Vagina (tissue), 2 donors: Measurements from ENCODE around the gene RTBDN. TPM values are rescaled to one million over a fixed set of nuclear protein-coding genes. Genes with fewer than 3 reads are reported as not detected.

ENCODE experiments used
- DNase-seq, 2 donors: peaks; one replicate each; pipeline ENCODE4 v3.0.0-alpha.2; 2017; ENCODE audit errors: extremely low spot score in 2 of 2
- H3K27ac ChIP-seq: fragments of 200-600 bp; sonication (generic); one replicate; pipeline ENCODE4 v1.5.1; 2019
- H3K27me3 ChIP-seq: fragments of 200-600 bp; sonication (generic); one replicate; pipeline ENCODE4 v1.5.1; 2019
- H3K36me3 ChIP-seq, 2 donors: fragments of 200-600 bp; sonication (generic); one replicate each; pipeline ENCODE4 v1.5.1; 2017 to 2019
- H3K4me1 ChIP-seq: fragments of 200-600 bp; sonication (generic); one replicate; pipeline ENCODE4 v1.5.1; 2019
- H3K4me3 ChIP-seq, 2 donors: fragments of 200-600 bp; sonication (generic); 1 replicate in 1 of 2; 2 replicates in 1 of 2; pipeline ENCODE4 v1.5.1; 2016 to 2019
- H3K9me3 ChIP-seq: fragments of 200-600 bp; sonication (generic); one replicate; pipeline ENCODE4 v1.5.1; 2019
- POLR2A ChIP-seq, 2 donors: fragments of 450-650 bp; IDR thresholded peaks; one replicate each; pipeline ENCODE4 v1.6.1; 2017; ENCODE audit warnings: antibody characterized with exemption in 2 of 2, mild to moderate bottlenecking in 2 of 2, moderate library complexity in 2 of 2
- POLR2AphosphoS5 ChIP-seq, 2 donors: sonication (generic); formaldehyde crosslinking; IDR thresholded peaks; one replicate each; pipeline ENCODE4 v1.9.0; 2017; ENCODE audit warnings: antibody characterized with exemption in 2 of 2, mild to moderate bottlenecking in 2 of 2, low read depth in 1 of 2; ENCODE audit not compliant: insufficient read depth in 1 of 2
- intact Hi-C: fragments of 100-400 bp; cut with DNase I; formaldehyde crosslinking; loops from one replicate; pipeline ENCODE4 v1.15.1; 2023
- total RNA-seq: library from RNA; depleted of rRNA; stranded (reverse); fragments of >200 nt; gene quantifications from one replicate; pipeline ENCODE4 v1.2.3, GENCODE V29; 2016
- TF ChIP-seq, protein P1 (sequence below), 3 experiments: fragments of 450-650 bp in 2 of 3; fragments of 200-600 bp in 1 of 3; sonication (generic) in 1 of 3; IDR thresholded peaks; one replicate each; pipeline ENCODE4 v1.5.1; 2017 to 2019; ENCODE audit warnings: antibody characterized with exemption in 3 of 3, mild to moderate bottlenecking in 2 of 3, moderate library complexity in 2 of 3

Gene RTBDN
- total RNA-seq, 1 donor from 2014 or later: 8.8 TPM

DNA sequence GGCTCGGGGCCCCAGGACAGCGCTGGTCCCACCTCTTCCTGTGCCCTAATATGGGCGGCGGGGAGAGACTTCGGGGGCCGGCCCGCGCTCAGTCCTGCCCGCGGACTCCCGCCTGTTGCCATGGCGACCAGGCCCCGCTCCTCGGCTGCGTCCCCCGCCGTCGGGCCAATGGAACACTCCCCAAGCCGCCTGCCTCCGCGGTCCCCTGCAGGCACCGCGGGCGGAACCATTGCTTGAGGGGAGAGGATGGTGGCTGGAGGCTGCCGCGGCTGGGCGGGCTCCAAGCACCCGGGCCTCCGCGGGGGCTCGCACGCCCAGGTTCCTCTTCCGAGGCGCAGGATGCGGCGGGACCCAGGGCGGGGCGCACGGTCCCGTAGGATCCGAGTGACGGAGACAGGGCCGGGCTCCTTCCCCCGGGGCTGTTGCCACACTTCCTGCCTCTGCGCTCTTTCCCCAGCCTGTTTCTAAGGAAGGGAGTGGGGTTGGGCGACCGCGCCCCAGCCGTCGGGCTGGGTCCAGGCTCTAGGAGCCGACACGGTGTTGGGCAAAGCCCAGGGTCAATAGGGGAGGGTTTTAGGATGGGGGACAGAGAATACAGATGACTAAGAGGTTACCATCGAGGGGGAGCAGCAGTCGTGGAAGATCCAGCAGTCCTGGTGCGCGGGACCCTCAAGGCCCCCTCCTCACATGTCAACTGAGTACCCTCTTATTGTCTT, 44.3 kb downstream of the RTBDN start:
- H3K27me3 ChIP-seq: no peaks in the 10 kb centered on the region
- DNase-seq: peak in 1 of 2 donors; percentile 98
- no peaks in the 10 kb centered on the region for H3K9me3 ChIP-seq
- no peaks in the 10 kb centered on the region for H3K36me3 ChIP-seq
- TF ChIP-seq POLR2AphosphoS5 (IDR thresholded peaks at IDR 0.05; ENCODE audit: insufficient read depth in 1 of 2, low read depth in 1 of 2): peak; percentile 90 to 99
- TF ChIP-seq, protein P1, sequence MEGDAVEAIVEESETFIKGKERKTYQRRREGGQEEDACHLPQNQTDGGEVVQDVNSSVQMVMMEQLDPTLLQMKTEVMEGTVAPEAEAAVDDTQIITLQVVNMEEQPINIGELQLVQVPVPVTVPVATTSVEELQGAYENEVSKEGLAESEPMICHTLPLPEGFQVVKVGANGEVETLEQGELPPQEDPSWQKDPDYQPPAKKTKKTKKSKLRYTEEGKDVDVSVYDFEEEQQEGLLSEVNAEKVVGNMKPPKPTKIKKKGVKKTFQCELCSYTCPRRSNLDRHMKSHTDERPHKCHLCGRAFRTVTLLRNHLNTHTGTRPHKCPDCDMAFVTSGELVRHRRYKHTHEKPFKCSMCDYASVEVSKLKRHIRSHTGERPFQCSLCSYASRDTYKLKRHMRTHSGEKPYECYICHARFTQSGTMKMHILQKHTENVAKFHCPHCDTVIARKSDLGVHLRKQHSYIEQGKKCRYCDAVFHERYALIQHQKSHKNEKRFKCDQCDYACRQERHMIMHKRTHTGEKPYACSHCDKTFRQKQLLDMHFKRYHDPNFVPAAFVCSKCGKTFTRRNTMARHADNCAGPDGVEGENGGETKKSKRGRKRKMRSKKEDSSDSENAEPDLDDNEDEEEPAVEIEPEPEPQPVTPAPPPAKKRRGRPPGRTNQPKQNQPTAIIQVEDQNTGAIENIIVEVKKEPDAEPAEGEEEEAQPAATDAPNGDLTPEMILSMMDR (IDR thresholded peaks at IDR 0.05): no peak
- peak in 1 of 2 donors; percentile 96 for TF ChIP-seq POLR2A (IDR thresholded peaks at IDR 0.05)
- peaks cover 55% of the 10 kb centered on the region for H3K4me1 ChIP-seq
- H3K27ac ChIP-seq: peak overlapping the region; percentile 97
- H3K4me3 ChIP-seq: peak overlapping the region; percentile 85 to 96
- intact Hi-C loops: no loop called here

DNA sequence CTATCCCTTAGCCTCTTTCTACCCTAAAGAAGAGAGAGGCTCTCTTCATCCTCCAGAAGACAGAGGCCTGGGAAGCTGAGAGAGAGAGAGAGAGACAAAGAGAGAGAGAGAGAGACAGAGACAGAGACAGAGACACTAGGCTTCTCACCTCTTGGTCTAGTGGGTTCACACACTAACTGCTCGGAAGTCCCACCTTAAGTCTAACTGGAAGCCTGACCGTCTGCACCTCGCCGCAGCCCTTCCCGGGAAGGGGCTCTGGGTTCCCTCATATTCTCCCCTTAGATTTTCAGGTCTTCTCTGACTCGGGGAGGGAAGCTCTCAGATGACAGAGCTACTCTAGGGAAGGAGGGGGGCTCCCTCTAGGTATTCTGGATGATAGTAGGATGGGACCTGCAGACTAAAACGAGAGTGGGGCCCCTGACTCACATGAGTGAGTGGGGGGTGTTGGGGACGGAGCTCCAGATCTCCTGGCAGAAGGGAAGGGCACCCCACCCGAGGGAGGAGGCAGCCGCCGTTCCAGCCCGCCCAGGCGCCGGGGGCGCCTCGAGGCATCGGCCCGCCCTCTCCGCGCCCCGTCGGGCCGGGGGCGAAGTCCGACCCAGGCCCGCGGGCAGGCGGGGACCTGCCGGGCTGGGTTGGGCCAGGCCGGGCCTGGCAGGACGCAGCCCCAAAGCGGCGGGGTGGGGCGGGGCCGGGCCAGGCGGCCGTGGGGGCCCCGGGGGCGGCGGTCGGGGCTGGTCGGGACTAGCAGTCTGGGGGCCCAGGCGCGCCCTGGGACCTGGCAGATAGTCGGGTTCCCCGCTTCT, 45.1 kb downstream of the RTBDN start:
- no peak for DNase-seq
- Histone ChIP-seq H3K9me3 (no peaks in the 10 kb centered on the region), H3K27me3 (no peaks in the 10 kb centered on the region), H3K4me1 (peaks cover 58% of the 10 kb centered on the region), H3K36me3 (no peaks in the 10 kb centered on the region), H3K4me3 (peak overlapping the region; percentile 85 to 96), H3K27ac (peak overlapping the region; percentile 97)
- no peak for TF ChIP-seq POLR2AphosphoS5 (IDR thresholded peaks at IDR 0.05; ENCODE audit: insufficient read depth in 1 of 2, low read depth in 1 of 2)
- TF ChIP-seq, protein P1 (IDR thresholded peaks at IDR 0.05): no peak
- TF ChIP-seq POLR2A (IDR thresholded peaks at IDR 0.05): no peak
- intact Hi-C loops: no loop called here

- Histone ChIP-seq H3K27me3 (no peaks in the 10 kb centered on the region), H3K36me3 (no peaks in the 10 kb centered on the region), H3K4me3 (peak overlapping the region; percentile 85 to 96), H3K4me1 (peaks cover 58% of the 10 kb centered on the region), H3K27ac (peak overlapping the region; percentile 97), H3K9me3 (no peaks in the 10 kb centered on the region)
- DNase-seq: no peak
- TF ChIP-seq POLR2A (IDR thresholded peaks at IDR 0.05) (no peak), POLR2AphosphoS5 (IDR thresholded peaks at IDR 0.05; ENCODE audit: insufficient read depth in 1 of 2, low read depth in 1 of 2) (peak; percentile 14 to 56)
- intact Hi-C loops: no loop called here
These were observed 45.7 kb downstream of the RTBDN start for GRCh38 chr19:12788682-12789097.

- Histone ChIP-seq H3K4me1 (peaks cover 63% of the 10 kb centered on the region), H3K4me3 (peak overlapping the region; percentile 85 to 96)
- intact Hi-C loops: no loop called here
These were observed 46.2 kb downstream of the RTBDN start for GRCh38 chr19:12788042-12788681.

GRCh38 chr19:12787458-12787857, 46.9 kb downstream of the RTBDN start:
- H3K36me3 ChIP-seq: no peaks in the 10 kb centered on the region
- no peak overlapping the region for H3K4me3 ChIP-seq
- peaks cover 69% of the 10 kb centered on the region for H3K4me1 ChIP-seq
- intact Hi-C loops: no loop called here
- TF ChIP-seq POLR2AphosphoS5 (IDR thresholded peaks at IDR 0.05; ENCODE audit: insufficient read depth in 1 of 2, low read depth in 1 of 2): no peak
- TF ChIP-seq, protein P1 (IDR thresholded peaks at IDR 0.05): no peak
- H3K9me3 ChIP-seq: no peaks in the 10 kb centered on the region
- no peaks in the 10 kb centered on the region for H3K27me3 ChIP-seq
- H3K27ac ChIP-seq: peak overlapping the region; percentile 97
- no peak for DNase-seq

More at GRCh38 chr19:12788042-12788681, 46.2 kb downstream of the RTBDN start:
- no peak for DNase-seq
- Histone ChIP-seq H3K36me3 (no peaks in the 10 kb centered on the region), H3K27ac (peak overlapping the region; percentile 97), H3K27me3 (no peaks in the 10 kb centered on the region), H3K9me3 (no peaks in the 10 kb centered on the region)
- TF ChIP-seq POLR2AphosphoS5 (IDR thresholded peaks at IDR 0.05; ENCODE audit: insufficient read depth in 1 of 2, low read depth in 1 of 2) (no peak), POLR2A (IDR thresholded peaks at IDR 0.05) (no peak)
- TF ChIP-seq, protein P1 (IDR thresholded peaks at IDR 0.05): no peak
